ENCODE results near the gene C1QTNF3. TPM values are rescaled to one million over a fixed set of nuclear protein-coding genes. Genes with fewer than 3 reads are reported as not detected.

Gene C1QTNF3
- total and polyA plus RNA-seq, 12 donors, result 0.51 to 6.3 (median 1.3) TPM

DNA sequence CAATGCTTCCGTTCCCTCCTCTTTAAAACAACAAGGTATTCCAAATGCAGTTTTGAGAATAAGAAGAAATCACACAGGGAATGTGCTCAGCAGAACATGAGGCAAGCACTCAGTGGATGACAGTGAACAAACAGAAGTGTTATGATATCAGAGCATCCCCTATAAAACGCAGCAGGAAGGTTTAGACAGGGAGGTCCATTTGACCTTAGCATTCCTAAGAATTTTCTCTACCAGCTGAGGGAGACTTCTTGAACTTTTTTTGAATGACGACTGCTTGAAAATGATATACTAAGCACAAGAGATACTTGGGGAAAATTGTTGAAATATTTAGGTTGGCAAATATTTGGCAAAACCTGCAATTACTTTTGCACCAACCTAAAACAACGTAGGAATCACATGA, 39.1 kb downstream of the C1QTNF3 start:
- 91% methylated on average over 4 of the region's 4 CpGs for WGBS, 2 donors

DNA sequence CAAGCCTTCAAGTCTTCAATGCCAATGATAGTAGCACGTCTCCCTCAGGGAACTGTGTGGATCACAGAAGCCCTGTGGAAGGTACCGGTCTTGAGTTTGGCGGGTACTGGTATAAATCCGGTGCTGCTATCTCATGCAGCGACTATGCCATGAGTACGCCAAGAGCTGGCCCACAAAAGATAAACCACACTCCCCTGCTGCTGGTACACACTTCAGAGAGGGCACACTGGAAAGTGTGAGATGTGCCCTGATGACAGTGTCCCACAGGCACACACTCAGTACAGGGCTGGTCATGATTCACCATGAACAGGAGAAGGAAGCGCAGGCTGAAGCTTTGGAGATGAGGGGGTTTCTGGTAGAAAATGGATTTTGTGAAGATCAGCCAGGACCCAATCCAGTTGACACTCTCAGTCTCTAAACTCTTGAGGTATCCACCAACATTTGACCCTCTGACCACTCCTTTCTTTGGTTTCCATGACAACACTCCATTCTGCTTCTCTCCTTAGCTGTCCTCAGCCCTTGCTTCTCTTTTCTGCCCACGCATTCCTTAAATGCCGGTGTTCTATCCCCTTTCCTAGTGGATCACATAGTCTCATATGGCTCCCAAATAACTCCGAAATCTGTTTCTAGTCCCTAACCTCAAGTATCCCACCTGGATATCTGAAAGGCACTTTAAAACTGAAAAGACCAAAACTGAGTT, 40.2 kb downstream of the C1QTNF3 start:
- Histone ChIP-seq H3K4me3 (no peak overlapping the region), H3K27ac (no peak overlapping the region), H3K9me3 (no peaks in the 10 kb centered on the region), H3K27me3 (no peaks in the 10 kb centered on the region), H3K4me1 (peaks cover 2 to 16% (median 12%) of the 10 kb centered on the region in 9 donors), H3K36me3 (peaks cover 0 to 70% (median 9%) of the 10 kb centered on the region in 9 donors)
- intact Hi-C loops (cut with DNase I), result no loop called here
- ATAC-seq (peak in 2 of 8 donors; percentile 59 to 60), DNase-seq (no peak)
- TF ChIP-seq, protein P1, sequence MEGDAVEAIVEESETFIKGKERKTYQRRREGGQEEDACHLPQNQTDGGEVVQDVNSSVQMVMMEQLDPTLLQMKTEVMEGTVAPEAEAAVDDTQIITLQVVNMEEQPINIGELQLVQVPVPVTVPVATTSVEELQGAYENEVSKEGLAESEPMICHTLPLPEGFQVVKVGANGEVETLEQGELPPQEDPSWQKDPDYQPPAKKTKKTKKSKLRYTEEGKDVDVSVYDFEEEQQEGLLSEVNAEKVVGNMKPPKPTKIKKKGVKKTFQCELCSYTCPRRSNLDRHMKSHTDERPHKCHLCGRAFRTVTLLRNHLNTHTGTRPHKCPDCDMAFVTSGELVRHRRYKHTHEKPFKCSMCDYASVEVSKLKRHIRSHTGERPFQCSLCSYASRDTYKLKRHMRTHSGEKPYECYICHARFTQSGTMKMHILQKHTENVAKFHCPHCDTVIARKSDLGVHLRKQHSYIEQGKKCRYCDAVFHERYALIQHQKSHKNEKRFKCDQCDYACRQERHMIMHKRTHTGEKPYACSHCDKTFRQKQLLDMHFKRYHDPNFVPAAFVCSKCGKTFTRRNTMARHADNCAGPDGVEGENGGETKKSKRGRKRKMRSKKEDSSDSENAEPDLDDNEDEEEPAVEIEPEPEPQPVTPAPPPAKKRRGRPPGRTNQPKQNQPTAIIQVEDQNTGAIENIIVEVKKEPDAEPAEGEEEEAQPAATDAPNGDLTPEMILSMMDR (IDR thresholded peaks at IDR 0.05), result no peak
- WGBS, 2 donors, result 89 to 93% methylated on average over 10 of the region's 10 CpGs

More for the DNA sequence above, 39.1 kb downstream of the C1QTNF3 start:
- ATAC-seq (no peak), DNase-seq (no peak)
- Histone ChIP-seq H3K4me3 (no peak overlapping the region), H3K9me3 (no peaks in the 10 kb centered on the region), H3K4me1 (peaks cover 2 to 21% (median 15%) of the 10 kb centered on the region in 9 donors), H3K27me3 (no peaks in the 10 kb centered on the region), H3K27ac (no peak overlapping the region), H3K36me3 (peaks cover 0 to 61% (median 9%) of the 10 kb centered on the region in 9 donors)
- TF ChIP-seq, protein P1 (IDR thresholded peaks at IDR 0.05), result no peak
- intact Hi-C loops (cut with DNase I), result no loop called here

DNA sequence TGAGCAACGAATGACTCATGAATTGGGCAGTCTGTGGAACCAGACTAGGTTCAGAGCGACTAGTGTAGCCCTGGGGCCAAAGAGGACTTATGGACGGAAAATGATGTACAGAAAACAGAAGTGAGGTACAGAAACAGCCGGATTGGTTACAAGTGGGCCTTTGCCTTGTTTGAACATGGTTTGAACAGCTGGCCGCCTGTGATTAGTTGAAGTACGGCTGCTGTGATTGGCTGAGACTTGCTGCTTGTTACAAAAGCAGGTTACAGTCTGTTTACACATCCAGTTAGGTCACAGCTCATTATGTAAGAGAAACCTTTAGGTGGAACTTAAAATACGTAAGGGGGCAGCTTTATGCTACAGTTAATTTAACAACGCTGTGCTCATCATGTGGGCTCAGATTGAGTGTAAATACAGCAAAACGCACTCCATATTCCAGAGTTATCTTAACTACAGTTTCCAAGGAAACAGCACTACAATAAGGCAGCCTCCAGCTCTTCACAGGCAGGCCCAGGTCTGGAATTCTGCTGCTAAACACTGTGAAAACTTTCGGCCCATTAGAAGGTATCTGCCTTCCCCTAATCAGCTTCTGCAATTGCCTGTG, 41.7 kb downstream of the C1QTNF3 start:
- H3K4me3 ChIP-seq, result no peak overlapping the region
- DNase-seq, result no peak
- intact Hi-C loops (cut with DNase I), result no loop called here

DNA sequence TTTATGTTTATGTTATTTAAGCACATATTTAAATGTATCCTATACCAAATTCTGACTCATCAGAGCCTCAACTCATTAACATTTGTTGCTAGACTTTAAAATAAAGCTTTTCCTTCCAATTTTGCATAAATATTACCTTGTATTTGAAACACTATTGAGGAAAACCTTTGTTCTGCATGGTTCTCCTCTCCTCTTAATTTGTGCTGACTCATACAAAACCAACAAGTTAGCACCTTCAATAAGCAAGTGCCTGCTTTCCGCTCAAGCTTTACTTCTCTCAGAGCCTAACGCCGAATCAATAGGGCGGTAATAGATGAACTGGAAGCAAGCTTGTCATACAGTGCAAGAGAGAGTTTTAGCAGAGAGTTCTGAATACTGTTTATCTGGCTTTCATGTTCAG, 43.0 kb downstream of the C1QTNF3 start:
- H3K4me1 ChIP-seq, result peaks cover 0 to 21% (median 0%) of the 10 kb centered on the region in 9 donors
- WGBS, 2 donors, result 97% methylated on average over 4 of the region's 4 CpGs
- H3K27me3 ChIP-seq, result no peaks in the 10 kb centered on the region
- DNase-seq (no peak), ATAC-seq (no peak)
- H3K27ac ChIP-seq, result no peak overlapping the region
- intact Hi-C loops (cut with DNase I), result loop anchor here in 8 of 10 donors (2.0 to 10.0 kb wide), 4 partner anchors 462 to 467 kb away; no protein-coding TSS in a partner anchor
- TF ChIP-seq, protein P1 (IDR thresholded peaks at IDR 0.05), result no peak
- H3K9me3 ChIP-seq, result no peaks in the 10 kb centered on the region
- H3K36me3 ChIP-seq, result peaks cover 0 to 61% (median 9%) of the 10 kb centered on the region in 9 donors
- H3K4me3 ChIP-seq, result no peak overlapping the region

More for the DNA sequence above, 41.7 kb downstream of the C1QTNF3 start:
- no peak for ATAC-seq
- 81 to 85% methylated on average over 10 of the region's 10 CpGs for WGBS, 2 donors
- Histone ChIP-seq H3K27ac (no peak overlapping the region), H3K27me3 (no peaks in the 10 kb centered on the region), H3K4me1 (peaks cover 0 to 12% (median 3%) of the 10 kb centered on the region in 9 donors), H3K36me3 (peaks cover 0 to 70% (median 9%) of the 10 kb centered on the region in 9 donors), H3K9me3 (no peaks in the 10 kb centered on the region)
- TF ChIP-seq, protein P1 (IDR thresholded peaks at IDR 0.05), result no peak

All from heart right ventricle (tissue), 16 donors.